Measurements from ENCODE around the gene LIPC. TPM values are rescaled to one million over a fixed set of nuclear protein-coding genes. Genes with fewer than 3 reads are reported as not detected.

LIPC gene
- total and polyA plus RNA-seq, 2 donors (not counting 3 experiments of a cell fraction or from before 2014, with no cell fraction given): not detected

DNA sequence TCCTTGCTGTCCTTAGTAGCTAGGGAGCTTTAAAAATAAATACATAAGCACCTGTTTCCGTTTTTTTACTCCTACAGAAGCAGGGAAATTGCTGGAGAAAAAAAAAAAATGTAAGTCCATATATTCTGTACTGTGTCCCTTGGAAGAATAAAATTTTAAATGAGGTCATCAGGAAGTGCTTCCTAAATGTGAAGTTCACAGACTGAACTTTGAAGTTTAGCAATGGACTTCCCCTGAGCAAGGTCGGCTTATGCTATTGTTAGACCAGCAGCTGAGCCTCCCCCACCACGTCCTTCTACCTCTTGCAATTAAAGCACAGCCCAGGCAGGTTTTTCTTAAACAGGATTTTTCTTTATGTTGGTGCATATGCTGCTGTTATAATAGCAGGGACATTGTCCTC lies 26.3 kb downstream of the LIPC start:
- H3K79me2 ChIP-seq (ENCODE audit: control insufficient read depth, insufficient read depth, low read length): no peaks in the 10 kb centered on the region
- peak; percentile 81 for DNase-seq (ENCODE audit: low read depth, low spot score)
- FAIRE-seq: peak; percentile 98
- H3K9me1 ChIP-seq (replicated peaks; ENCODE audit: control insufficient read depth, extremely low read depth, insufficient read depth, low read length): no peaks in the 10 kb centered on the region
- no peaks in the 10 kb centered on the region for H3K9me3 ChIP-seq (replicated peaks; ENCODE audit: control insufficient read depth, insufficient read depth, low read length)
- CTCF ChIA-PET: interaction anchor here (0.7 to 2.0 kb wide), 11 partner anchors 9 to 53 kb away, joined by 3 to 4 read pairs (median 3); no protein-coding TSS in a partner anchor
- H3K9ac ChIP-seq (replicated peaks; ENCODE audit: extremely low read depth, insufficient read depth, low read length): peak overlapping the region; percentile 7
- H3K4me1 ChIP-seq (ENCODE audit: control insufficient read depth, extremely low read depth, insufficient read depth, low read length): peaks cover 28% of the 10 kb centered on the region
- POLR2A ChIA-PET: no interaction called here
- no peak for TF ChIP-seq POLR2A (IDR thresholded peaks at IDR 0.05; ENCODE audit: low read depth, low read length)
- TF ChIP-seq POLR2AphosphoS5 (IDR thresholded peaks at IDR 0.05; ENCODE audit: insufficient read depth, low read depth, low read length): no peak
- no peak for TF ChIP-seq FOS (IDR thresholded peaks at IDR 0.05; ENCODE audit: borderline replicate concordance, insufficient read depth, low read length)
- TF ChIP-seq JUN (IDR thresholded peaks at IDR 0.05; ENCODE audit: borderline replicate concordance, insufficient read depth, insufficient read length, low read depth): peak; percentile 66
- no peak for TF ChIP-seq MYC (IDR thresholded peaks at IDR 0.05; ENCODE audit: low read depth, low read length)
- TF ChIP-seq, protein P1, sequence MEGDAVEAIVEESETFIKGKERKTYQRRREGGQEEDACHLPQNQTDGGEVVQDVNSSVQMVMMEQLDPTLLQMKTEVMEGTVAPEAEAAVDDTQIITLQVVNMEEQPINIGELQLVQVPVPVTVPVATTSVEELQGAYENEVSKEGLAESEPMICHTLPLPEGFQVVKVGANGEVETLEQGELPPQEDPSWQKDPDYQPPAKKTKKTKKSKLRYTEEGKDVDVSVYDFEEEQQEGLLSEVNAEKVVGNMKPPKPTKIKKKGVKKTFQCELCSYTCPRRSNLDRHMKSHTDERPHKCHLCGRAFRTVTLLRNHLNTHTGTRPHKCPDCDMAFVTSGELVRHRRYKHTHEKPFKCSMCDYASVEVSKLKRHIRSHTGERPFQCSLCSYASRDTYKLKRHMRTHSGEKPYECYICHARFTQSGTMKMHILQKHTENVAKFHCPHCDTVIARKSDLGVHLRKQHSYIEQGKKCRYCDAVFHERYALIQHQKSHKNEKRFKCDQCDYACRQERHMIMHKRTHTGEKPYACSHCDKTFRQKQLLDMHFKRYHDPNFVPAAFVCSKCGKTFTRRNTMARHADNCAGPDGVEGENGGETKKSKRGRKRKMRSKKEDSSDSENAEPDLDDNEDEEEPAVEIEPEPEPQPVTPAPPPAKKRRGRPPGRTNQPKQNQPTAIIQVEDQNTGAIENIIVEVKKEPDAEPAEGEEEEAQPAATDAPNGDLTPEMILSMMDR (IDR thresholded peaks at IDR 0.05; ENCODE audit: extremely low read depth in 1 of 2, insufficient read depth in 1 of 2, low read depth in 1 of 2, low read length in 2 of 2): no peak
- H4K20me1 ChIP-seq (replicated peaks; ENCODE audit: control insufficient read depth, extremely low read depth, insufficient read depth, low read length): no peaks in the 10 kb centered on the region
- no peaks in the 10 kb centered on the region for H3K36me3 ChIP-seq (ENCODE audit: control insufficient read depth in 2 of 2, extremely low read depth in 1 of 2, insufficient read depth in 2 of 2, low read length in 2 of 2)
- H2AFZ ChIP-seq (ENCODE audit: low read depth, low read length): peak overlapping the region; percentile 4
- H3K4me3 ChIP-seq (replicated peaks in 1 of 3; ENCODE audit: insufficient read depth in 1 of 3, low read depth in 1 of 3, low read length in 3 of 3): no peak overlapping the region
- peak overlapping the region; percentile 46 for H3K27ac ChIP-seq (ENCODE audit: insufficient read depth, low read depth, low read length)
- no peaks in the 10 kb centered on the region for H3K27me3 ChIP-seq (ENCODE audit: control insufficient read depth in 2 of 2, insufficient read depth in 2 of 2, low read length in 2 of 2)
- dilution Hi-C loops (cut with MboI; ENCODE audit: extremely low pct_ligation_motif_present, low sequenced_read_pairs): no loop called here
- intact Hi-C loops (cut with micrococcal nuclease): loop anchor here (5.0 kb wide), 1 partner anchor 64 kb away; no protein-coding TSS in a partner anchor
- no TSS peak for BruUV-seq (replicated peaks)
- peak overlapping the region; percentile 28 for H3K4me2 ChIP-seq (ENCODE audit: insufficient read depth, low read length)

DNA sequence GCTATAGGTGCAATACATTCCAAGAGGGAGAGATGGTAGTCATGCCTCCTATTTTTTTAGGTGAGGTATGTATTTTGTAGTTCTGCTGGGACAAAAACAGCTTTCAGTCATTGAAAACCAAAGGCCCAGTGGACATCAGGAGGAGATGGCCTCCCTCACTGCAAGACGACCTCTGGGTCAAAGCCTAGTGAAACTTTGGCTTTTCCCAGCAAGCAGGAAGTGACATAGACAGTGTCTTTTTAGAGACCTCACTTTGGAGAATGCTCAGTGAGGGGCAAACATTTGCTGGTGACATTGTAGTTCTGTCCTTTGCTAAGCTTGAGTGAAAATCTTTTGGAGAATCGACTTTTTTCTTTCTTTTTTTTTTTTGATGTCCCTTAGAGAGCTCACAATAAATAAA lies 27.3 kb downstream of the LIPC start:
- Histone ChIP-seq H3K79me2 (ENCODE audit: control insufficient read depth, insufficient read depth, low read length) (no peaks in the 10 kb centered on the region), H3K36me3 (ENCODE audit: control insufficient read depth in 2 of 2, extremely low read depth in 1 of 2, insufficient read depth in 2 of 2, low read length in 2 of 2) (no peaks in the 10 kb centered on the region), H3K4me3 (replicated peaks in 1 of 3; ENCODE audit: insufficient read depth in 1 of 3, low read depth in 1 of 3, low read length in 3 of 3) (no peak overlapping the region), H3K9me1 (replicated peaks; ENCODE audit: control insufficient read depth, extremely low read depth, insufficient read depth, low read length) (no peaks in the 10 kb centered on the region), H3K27me3 (ENCODE audit: control insufficient read depth in 2 of 2, insufficient read depth in 2 of 2, low read length in 2 of 2) (no peaks in the 10 kb centered on the region), H3K27ac (ENCODE audit: insufficient read depth, low read depth, low read length) (no peak overlapping the region), H2AFZ (ENCODE audit: low read depth, low read length) (peak overlapping the region; percentile 21), H3K4me1 (ENCODE audit: control insufficient read depth, extremely low read depth, insufficient read depth, low read length) (peaks cover 28% of the 10 kb centered on the region), H3K4me2 (ENCODE audit: insufficient read depth, low read length) (no peak overlapping the region), H3K9me3 (replicated peaks; ENCODE audit: control insufficient read depth, insufficient read depth, low read length) (no peaks in the 10 kb centered on the region), H4K20me1 (replicated peaks; ENCODE audit: control insufficient read depth, extremely low read depth, insufficient read depth, low read length) (no peaks in the 10 kb centered on the region), H3K9ac (replicated peaks; ENCODE audit: extremely low read depth, insufficient read depth, low read length) (no peak overlapping the region)
- TF ChIP-seq POLR2A (IDR thresholded peaks at IDR 0.05; ENCODE audit: low read depth, low read length): no peak
- TF ChIP-seq GATA2 (IDR thresholded peaks at IDR 0.05; ENCODE audit: insufficient read depth, insufficient read length, low read depth, low read length): no peak
- TF ChIP-seq FOS (IDR thresholded peaks at IDR 0.05; ENCODE audit: borderline replicate concordance, insufficient read depth, low read length): no peak
- no peak for TF ChIP-seq JUN (IDR thresholded peaks at IDR 0.05; ENCODE audit: borderline replicate concordance, insufficient read depth, insufficient read length, low read depth)
- TF ChIP-seq POLR2AphosphoS5 (IDR thresholded peaks at IDR 0.05; ENCODE audit: insufficient read depth, low read depth, low read length): no peak
- TF ChIP-seq, protein P2, sequence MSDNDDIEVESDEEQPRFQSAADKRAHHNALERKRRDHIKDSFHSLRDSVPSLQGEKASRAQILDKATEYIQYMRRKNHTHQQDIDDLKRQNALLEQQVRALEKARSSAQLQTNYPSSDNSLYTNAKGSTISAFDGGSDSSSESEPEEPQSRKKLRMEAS (IDR thresholded peaks at IDR 0.05; ENCODE audit: insufficient read depth, insufficient read length): no peak
- TF ChIP-seq MYC (IDR thresholded peaks at IDR 0.05; ENCODE audit: low read depth, low read length): no peak
- no peak for TF ChIP-seq EZH2 (IDR thresholded peaks at IDR 0.05; ENCODE audit: borderline replicate concordance, low read depth, low read length, severe bottlenecking)
- TF ChIP-seq, protein P1 (IDR thresholded peaks at IDR 0.05; ENCODE audit: extremely low read depth in 1 of 2, insufficient read depth in 1 of 2, low read depth in 1 of 2, low read length in 2 of 2): no peak
- intact Hi-C loops (cut with micrococcal nuclease): loop anchor here (5.0 kb wide), 1 partner anchor 63 kb away; no protein-coding TSS in a partner anchor
- BruUV-seq (replicated peaks): no TSS peak
- FAIRE-seq (peak; percentile 18), DNase-seq (ENCODE audit: low read depth, low spot score) (no peak)
- ChIA-PET CTCF (interaction anchor here (0.6 to 2.0 kb wide), 6 partner anchors 8 to 127 kb away, joined by 3 to 4 read pairs (median 3); no protein-coding TSS in a partner anchor), POLR2A (no interaction called here)
- dilution Hi-C loops (cut with MboI; ENCODE audit: extremely low pct_ligation_motif_present, low sequenced_read_pairs): no loop called here

All from endothelial cell of umbilical vein (primary cell).